SK-N-SH treated with all-trans-retinoic acid at 6 μM for 48 hours (cell line): ENCODE results near the gene AKNA.

Source experiments
- ARNTL ChIP-seq: fragments of 450-650 bp; formaldehyde crosslinking; IDR thresholded peaks from 2 replicates; pipeline ENCODE4 v1.5.0; 2020; ENCODE audit warnings: low read depth, mild to moderate bottlenecking, moderate library complexity, borderline replicate concordance
- ESRRG ChIP-seq: fragments of 250-450 bp; sonication (Bioruptor Pico); IDR thresholded peaks from 2 replicates; pipeline ENCODE4 v1.6.1; 2021; ENCODE audit warnings: mild to moderate bottlenecking
- PPARA ChIP-seq: fragments of 250-450 bp; sonication (Bioruptor Pico); IDR thresholded peaks from 2 replicates; pipeline ENCODE4 v1.5.0; 2020; ENCODE audit warnings: mild to moderate bottlenecking, borderline replicate concordance
- RARB ChIP-seq: fragments of 250-450 bp; sonication (Bioruptor Pico); IDR thresholded peaks from 2 replicates; pipeline ENCODE4 v1.8.0; 2021; ENCODE audit warnings: mild to moderate bottlenecking, moderate library complexity
- SNAI2 ChIP-seq: fragments of 250-450 bp; sonication (Bioruptor Pico); IDR thresholded peaks from 2 replicates; pipeline ENCODE4 v1.5.0; 2020; ENCODE audit warnings: mild to moderate bottlenecking, moderate library complexity
- TCF4 ChIP-seq: fragments of 250-450 bp; sonication (Bioruptor Pico); IDR thresholded peaks from 2 replicates; pipeline ENCODE4 v1.8.0; 2021; ENCODE audit warnings: mild to moderate bottlenecking, moderate library complexity, borderline replicate concordance
- TOX ChIP-seq: fragments of 250-450 bp; sonication (Bioruptor Pico); IDR thresholded peaks from 2 replicates; pipeline ENCODE4 v1.8.0; 2021; ENCODE audit warnings: mild to moderate bottlenecking, moderate library complexity, borderline replicate concordance
- ZFP3 ChIP-seq: fragments of 250-450 bp; sonication (Bioruptor Pico); IDR thresholded peaks from 2 replicates; pipeline ENCODE4 v1.5.0; 2020; ENCODE audit warnings: mild to moderate bottlenecking, moderate library complexity
- ZFP30 ChIP-seq: fragments of 450-650 bp; formaldehyde crosslinking; IDR thresholded peaks from 2 replicates; pipeline ENCODE4 v1.5.0; 2022; ENCODE audit warnings: mild to moderate bottlenecking, moderate library complexity
- ZNF565 ChIP-seq: fragments of 450-650 bp; formaldehyde crosslinking; conservative IDR thresholded peaks from 2 replicates; pipeline ENCODE4 v1.5.0; 2020; ENCODE audit warnings: low read depth, mild to moderate bottlenecking, moderate library complexity
- ZNF8 ChIP-seq: fragments of 450-650 bp; formaldehyde crosslinking; IDR thresholded peaks from 2 replicates; pipeline ENCODE4 v1.5.0; 2020; ENCODE audit warnings: mild to moderate bottlenecking, moderate library complexity
- TF ChIP-seq, protein P1 (sequence below): fragments of 250-450 bp; sonication (Bioruptor Pico); IDR thresholded peaks from 2 replicates; pipeline ENCODE4 v1.5.0; 2020; ENCODE audit warnings: mild to moderate bottlenecking, moderate library complexity
- TF ChIP-seq, protein P2 (sequence below): fragments of 250-450 bp; sonication (Bioruptor Pico); IDR thresholded peaks from 2 replicates; pipeline ENCODE4 v1.5.1; 2020; ENCODE audit warnings: low read depth, mild to moderate bottlenecking, moderate library complexity

DNA sequence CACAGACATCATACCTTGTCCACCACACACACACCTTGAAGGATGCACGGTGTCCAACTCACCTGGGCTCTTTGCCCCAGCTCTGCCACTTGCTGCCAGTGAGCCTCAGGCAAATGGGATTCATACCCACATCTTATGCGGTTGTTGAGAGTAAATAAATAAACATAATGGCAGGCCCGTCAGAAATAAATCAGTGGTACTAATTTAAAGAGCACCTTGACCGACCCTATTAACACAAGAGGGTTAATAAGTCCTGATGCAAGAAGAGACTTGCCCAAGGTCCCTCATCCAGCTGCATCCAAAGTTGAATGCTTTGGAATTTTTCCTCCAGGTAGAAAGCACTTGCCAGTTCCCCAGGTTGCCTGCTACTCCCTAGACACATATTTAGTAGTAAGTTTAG lies 11.6 kb upstream of the AKNA start:
- TF ChIP-seq ESRRG (CRISPR knock-in tag), result no peak
- TF ChIP-seq SNAI2 (CRISPR knock-in tag), result no peak
- TF ChIP-seq ZFP3 (CRISPR knock-in tag), result no peak
- TF ChIP-seq ZNF565 (CRISPR knock-in tag), result no peak
- no peak for TF ChIP-seq TOX
- TF ChIP-seq, protein P1, sequence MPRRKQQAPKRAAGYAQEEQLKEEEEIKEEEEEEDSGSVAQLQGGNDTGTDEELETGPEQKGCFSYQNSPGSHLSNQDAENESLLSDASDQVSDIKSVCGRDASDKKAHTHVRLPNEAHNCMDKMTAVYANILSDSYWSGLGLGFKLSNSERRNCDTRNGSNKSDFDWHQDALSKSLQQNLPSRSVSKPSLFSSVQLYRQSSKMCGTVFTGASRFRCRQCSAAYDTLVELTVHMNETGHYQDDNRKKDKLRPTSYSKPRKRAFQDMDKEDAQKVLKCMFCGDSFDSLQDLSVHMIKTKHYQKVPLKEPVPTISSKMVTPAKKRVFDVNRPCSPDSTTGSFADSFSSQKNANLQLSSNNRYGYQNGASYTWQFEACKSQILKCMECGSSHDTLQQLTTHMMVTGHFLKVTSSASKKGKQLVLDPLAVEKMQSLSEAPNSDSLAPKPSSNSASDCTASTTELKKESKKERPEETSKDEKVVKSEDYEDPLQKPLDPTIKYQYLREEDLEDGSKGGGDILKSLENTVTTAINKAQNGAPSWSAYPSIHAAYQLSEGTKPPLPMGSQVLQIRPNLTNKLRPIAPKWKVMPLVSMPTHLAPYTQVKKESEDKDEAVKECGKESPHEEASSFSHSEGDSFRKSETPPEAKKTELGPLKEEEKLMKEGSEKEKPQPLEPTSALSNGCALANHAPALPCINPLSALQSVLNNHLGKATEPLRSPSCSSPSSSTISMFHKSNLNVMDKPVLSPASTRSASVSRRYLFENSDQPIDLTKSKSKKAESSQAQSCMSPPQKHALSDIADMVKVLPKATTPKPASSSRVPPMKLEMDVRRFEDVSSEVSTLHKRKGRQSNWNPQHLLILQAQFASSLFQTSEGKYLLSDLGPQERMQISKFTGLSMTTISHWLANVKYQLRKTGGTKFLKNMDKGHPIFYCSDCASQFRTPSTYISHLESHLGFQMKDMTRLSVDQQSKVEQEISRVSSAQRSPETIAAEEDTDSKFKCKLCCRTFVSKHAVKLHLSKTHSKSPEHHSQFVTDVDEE (CRISPR knock-in tag), result no peak
- TF ChIP-seq PPARA (CRISPR knock-in tag), result no peak
- TF ChIP-seq ZFP30, result no peak
- no peak for TF ChIP-seq ZNF8 (CRISPR knock-in tag)
- TF ChIP-seq RARB, result no peak
- TF ChIP-seq TCF4, result no peak
- TF ChIP-seq ARNTL (CRISPR knock-in tag), result no peak
- TF ChIP-seq, protein P2, sequence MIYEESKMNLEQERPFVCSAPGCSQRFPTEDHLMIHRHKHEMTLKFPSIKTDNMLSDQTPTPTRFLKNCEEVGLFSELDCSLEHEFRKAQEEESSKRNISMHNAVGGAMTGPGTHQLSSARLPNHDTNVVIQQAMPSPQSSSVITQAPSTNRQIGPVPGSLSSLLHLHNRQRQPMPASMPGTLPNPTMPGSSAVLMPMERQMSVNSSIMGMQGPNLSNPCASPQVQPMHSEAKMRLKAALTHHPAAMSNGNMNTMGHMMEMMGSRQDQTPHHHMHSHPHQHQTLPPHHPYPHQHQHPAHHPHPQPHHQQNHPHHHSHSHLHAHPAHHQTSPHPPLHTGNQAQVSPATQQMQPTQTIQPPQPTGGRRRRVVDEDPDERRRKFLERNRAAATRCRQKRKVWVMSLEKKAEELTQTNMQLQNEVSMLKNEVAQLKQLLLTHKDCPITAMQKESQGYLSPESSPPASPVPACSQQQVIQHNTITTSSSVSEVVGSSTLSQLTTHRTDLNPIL, result no peak
